Common myeloid progenitor, CD34-positive (primary cell): ENCODE data around the gene DENND1A.

Experiments
- CTCF ChIA-PET: fragments of 350-600 bp; sonication (Branson Sonifier 250); formaldehyde crosslinking; loops from one replicate; lab custom pipeline; 2021; ENCODE audit warnings: antibody characterized with exemption; lab: Charles Lee
- POLR2A ChIA-PET: fragments of 350-600 bp; sonication (Branson Sonifier 250); formaldehyde crosslinking; loops from one replicate; lab custom pipeline; 2021; ENCODE audit warnings: antibody characterized with exemption; lab: Charles Lee
- DNase-seq, 3 donors: peaks; one replicate each; pipeline versions ENCODE4 v3.0.0 to v3.0.0-alpha.2; 2013
- H3K27ac ChIP-seq, 2 experiments: 1 replicate in 1 of 2; 2 replicates in 1 of 2; pipeline ENCODE4 v1.7.0; 2013; ENCODE audit warnings: inconsistent platforms in 2 of 2, low read length in 2 of 2, mild to moderate bottlenecking in 2 of 2, low read depth in 1 of 2, moderate library complexity in 1 of 2; ENCODE audit not compliant: severe bottlenecking in 2 of 2, insufficient read depth in 1 of 2, poor library complexity in 1 of 2
- H3K27me3 ChIP-seq, 5 experiments: replicated peaks in 2 of 5; 1 replicate in 3 of 5; 2 replicates in 2 of 5; pipeline versions ENCODE4 v1.6.1 to v1.7.0; 2013; ENCODE audit warnings: low read length in 4 of 5, mild to moderate bottlenecking in 2 of 5, moderate library complexity in 2 of 5, inconsistent platforms in 1 of 5; ENCODE audit not compliant: insufficient read depth in 5 of 5, control insufficient read depth in 4 of 5
- H3K36me3 ChIP-seq, 4 experiments: 1 replicate in 2 of 4; 2 replicates in 2 of 4; pipeline versions ENCODE4 v1.6.1 to v1.7.0; 2013; ENCODE audit warnings: low read length in 3 of 4, control low read depth in 1 of 4, mild to moderate bottlenecking in 1 of 4; ENCODE audit not compliant: control insufficient read depth in 4 of 4, insufficient read depth in 4 of 4
- H3K4me1 ChIP-seq, 4 experiments: 1 replicate in 3 of 4; 2 replicates in 1 of 4; pipeline versions ENCODE4 v1.6.1 to v1.7.1; 2013; ENCODE audit warnings: low read length in 3 of 4, mild to moderate bottlenecking in 3 of 4, control low read depth in 1 of 4, inconsistent platforms in 1 of 4, moderate library complexity in 1 of 4; ENCODE audit not compliant: control insufficient read depth in 4 of 4, insufficient read depth in 4 of 4; ENCODE audit errors: control extremely low read depth in 1 of 4
- H3K4me3 ChIP-seq, 7 experiments: 1 replicate in 4 of 7; 2 replicates in 3 of 7; pipeline versions ENCODE4 v1.5.1 to v1.7.0; 2013; ENCODE audit warnings: mild to moderate bottlenecking in 7 of 7, low read length in 6 of 7, moderate library complexity in 6 of 7, inconsistent platforms in 2 of 7, low read depth in 2 of 7, control low read depth in 1 of 7; ENCODE audit not compliant: insufficient read depth in 4 of 7, control insufficient read depth in 1 of 7; ENCODE audit errors: extremely low read depth in 1 of 7
- H3K9me3 ChIP-seq, 5 experiments: 1 replicate in 4 of 5; 2 replicates in 1 of 5; pipeline versions ENCODE4 v1.6.1 to v1.7.1; 2013; ENCODE audit warnings: low read length in 4 of 5, mild to moderate bottlenecking in 2 of 5, inconsistent platforms in 1 of 5, low read depth in 1 of 5, moderate library complexity in 1 of 5; ENCODE audit not compliant: control insufficient read depth in 4 of 5, insufficient read depth in 2 of 5; ENCODE audit errors: control extremely low read depth in 1 of 5
- WGBS: methylation state at CpG from one replicate; pipeline ENCODE4 v1.1.5; 2013; ENCODE audit not compliant: insufficient coverage; 5-methylcytosine and 5-hydroxymethylcytosine counted together

Gene DENND1A

DNA sequence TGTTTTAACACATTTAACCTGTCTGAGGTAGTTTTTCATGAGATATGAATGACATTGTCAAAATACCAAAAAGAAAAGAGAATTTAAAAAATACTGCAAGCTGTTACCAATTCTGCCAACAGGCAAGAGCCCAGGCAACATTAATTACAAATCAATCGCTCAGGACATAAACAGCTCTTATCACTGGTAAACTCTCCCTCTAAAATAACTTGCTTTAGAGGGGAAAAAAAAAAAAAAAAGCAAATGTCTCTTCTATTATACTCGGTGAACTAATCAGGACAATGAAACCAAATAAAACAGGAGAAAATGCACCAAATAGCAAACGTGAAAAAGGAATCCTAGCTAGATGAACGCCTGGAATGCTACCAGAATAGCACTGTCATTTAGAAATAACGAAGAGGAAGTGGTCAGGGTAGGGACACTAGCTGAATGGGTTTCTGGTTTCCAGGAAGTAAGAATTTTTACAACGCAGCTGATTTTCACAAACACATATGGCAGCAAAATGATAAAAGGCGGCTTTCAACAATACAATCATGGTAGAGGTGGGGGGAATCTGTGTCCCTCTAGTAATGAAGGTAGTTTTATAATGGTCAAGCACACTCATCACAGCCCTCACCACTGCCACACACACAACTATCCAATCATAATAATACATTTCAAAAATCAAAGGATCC, 94.9 kb downstream of the DENND1A start:
- POLR2A ChIA-PET: interaction anchor here (0.6 kb wide), 2 partner anchors 14 to 1141 kb away, joined by 5 to 6 read pairs; no protein-coding TSS in a partner anchor
- 0% methylated on average over 3 of the region's 7 CpGs for WGBS
- Histone ChIP-seq H3K36me3 (peaks cover 0 to 6% (median 4%) of the 10 kb centered on the region in 4 experiments), H3K9me3 (peaks cover 2 to 15% (median 4%) of the 10 kb centered on the region in 5 experiments), H3K27ac (peak overlapping the region in 1 of 2 experiments; percentile 51), H3K4me3 (peak overlapping the region in 6 of 7 experiments; percentile 11 to 67 (median 39)), H3K27me3 (no peaks in the 10 kb centered on the region), H3K4me1 (peaks cover 7 to 26% (median 13%) of the 10 kb centered on the region in 4 experiments)
- CTCF ChIA-PET: interaction anchor here (0.7 to 1.7 kb wide), 2 partner anchors 27 to 218 kb away, joined by 3 read pairs; no protein-coding TSS in a partner anchor
- DNase-seq: peak; percentile 57 to 91 (median 83)

GRCh38 chr9:123834218-123834888, 95.6 kb downstream of the DENND1A start:
- 55% methylated on average over 4 of the region's 7 CpGs for WGBS
- H3K4me1 ChIP-seq: peaks cover 7 to 26% (median 13%) of the 10 kb centered on the region in 4 experiments
- ChIA-PET CTCF (interaction anchor here (1.7 kb wide), 1 partner anchor 28 kb away, joined by 3 read pairs; no protein-coding TSS in a partner anchor), POLR2A (interaction anchor here (0.6 kb wide), 2 partner anchors 14 to 110 kb away, joined by 5 read pairs; no protein-coding TSS in a partner anchor)
- DNase-seq: peak in 1 of 3 donors; percentile 13
- H3K4me3 ChIP-seq: peak overlapping the region in 2 of 7 experiments; percentile 23 to 67
- H3K27ac ChIP-seq: peak overlapping the region in 1 of 2 experiments; percentile 51
- H3K36me3 ChIP-seq: peaks cover 0 to 6% (median 4%) of the 10 kb centered on the region in 4 experiments
- peaks cover 2 to 22% (median 4%) of the 10 kb centered on the region in 5 experiments for H3K9me3 ChIP-seq
- H3K27me3 ChIP-seq: no peaks in the 10 kb centered on the region

- peaks cover 7 to 26% (median 13%) of the 10 kb centered on the region in 4 experiments for H3K4me1 ChIP-seq
- CTCF ChIA-PET: no interaction called here
- peaks cover 0 to 6% (median 1%) of the 10 kb centered on the region in 4 experiments for H3K36me3 ChIP-seq
- no peak overlapping the region for H3K27ac ChIP-seq
- POLR2A ChIA-PET: interaction anchor here (0.7 kb wide), 1 partner anchor 25 kb away, joined by 3 read pairs; no protein-coding TSS in a partner anchor
- peaks cover 2 to 31% (median 8%) of the 10 kb centered on the region in 5 experiments for H3K9me3 ChIP-seq
- no peak overlapping the region for H3K4me3 ChIP-seq
- H3K27me3 ChIP-seq: no peaks in the 10 kb centered on the region
- peak in 2 of 3 donors; percentile 33 to 36 for DNase-seq
- 91% methylated on average over 6 of the region's 8 CpGs for WGBS
Observed at GRCh38 chr9:123832858-123833650, 96.9 kb downstream of the DENND1A start.

- ChIA-PET CTCF (no interaction called here), POLR2A (no interaction called here)
- H3K9me3 ChIP-seq: peaks cover 2 to 40% (median 11%) of the 10 kb centered on the region in 5 experiments
- DNase-seq: no peak
- no peak overlapping the region for H3K27ac ChIP-seq
- peaks cover 0 to 6% (median 1%) of the 10 kb centered on the region in 4 experiments for H3K36me3 ChIP-seq
- H3K4me3 ChIP-seq: no peak overlapping the region
- H3K4me1 ChIP-seq: peaks cover 7 to 26% (median 13%) of the 10 kb centered on the region in 4 experiments
- no peaks in the 10 kb centered on the region for H3K27me3 ChIP-seq
Observed at GRCh38 chr9:123832176-123832575, 97.8 kb downstream of the DENND1A start.

GRCh38 chr9:123828449-123828848, 101.5 kb downstream of the DENND1A start:
- H3K4me1 ChIP-seq: peaks cover 0 to 5% (median 3%) of the 10 kb centered on the region in 4 experiments
- POLR2A ChIA-PET: no interaction called here
- no peak overlapping the region for H3K27ac ChIP-seq
- CTCF ChIA-PET: no interaction called here
- no peaks in the 10 kb centered on the region for H3K27me3 ChIP-seq
- no peak overlapping the region for H3K4me3 ChIP-seq
- H3K9me3 ChIP-seq: peaks cover 5 to 57% (median 16%) of the 10 kb centered on the region in 5 experiments
- peaks cover 0 to 6% (median 4%) of the 10 kb centered on the region in 4 experiments for H3K36me3 ChIP-seq
- peak; percentile 20 to 50 (median 46) for DNase-seq

DNA sequence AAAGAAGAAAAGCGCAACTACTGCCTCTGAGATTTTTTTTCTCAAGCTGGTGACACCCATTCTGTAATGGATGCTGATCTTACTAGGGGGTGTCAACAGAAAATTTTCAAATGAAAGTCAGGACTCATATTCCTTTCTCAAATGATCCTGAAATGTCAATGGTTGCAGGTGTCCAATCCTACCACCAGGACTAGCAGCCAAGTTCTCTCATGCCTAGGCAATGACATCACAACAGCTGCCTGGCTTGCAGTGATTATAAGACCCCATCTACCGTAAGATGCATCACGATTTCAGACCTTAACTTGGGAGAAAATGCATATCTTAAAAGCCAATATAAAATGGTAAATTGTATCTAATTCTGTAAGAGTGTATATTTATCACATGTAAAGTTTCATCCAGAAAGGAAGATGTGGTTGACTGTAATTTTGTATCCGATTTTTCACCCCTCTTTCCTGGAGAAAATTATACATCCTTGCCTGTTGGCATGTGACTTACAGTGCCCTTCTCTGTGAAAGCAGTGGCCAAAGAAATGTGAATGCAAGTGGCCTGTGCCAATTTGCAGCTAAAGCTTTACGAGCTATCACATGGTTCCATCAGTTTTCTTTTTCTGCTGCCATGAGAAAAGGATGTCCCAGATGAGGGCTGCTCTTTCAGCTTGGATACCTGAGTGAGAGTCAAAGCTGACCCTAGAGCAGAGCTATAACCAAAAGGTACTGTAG, 104.4 kb downstream of the DENND1A start:
- Histone ChIP-seq H3K4me1 (peaks cover 0 to 11% (median 8%) of the 10 kb centered on the region in 4 experiments), H3K27ac (no peak overlapping the region), H3K4me3 (no peak overlapping the region), H3K36me3 (peaks cover 0 to 4% (median under 1%) of the 10 kb centered on the region in 4 experiments), H3K9me3 (peaks cover 3 to 44% (median 16%) of the 10 kb centered on the region in 5 experiments), H3K27me3 (no peaks in the 10 kb centered on the region)
- no peak for DNase-seq
- ChIA-PET POLR2A (no interaction called here), CTCF (no interaction called here)
- 100% methylated on average over 3 of the region's 5 CpGs for WGBS
